IMR-90 (cell line): Measurements from ENCODE around the gene LAMC3. TPM values are rescaled to one million over a fixed set of nuclear protein-coding genes. Genes with fewer than 3 reads are reported as not detected.

ENCODE experiments used
- ATAC-seq: fragments of 200-7000 bp; cut with Tn5 transposase; 2 replicates; pipeline ENCODE4 v1.9.1; 2020; ENCODE audit warnings: low read depth, mild to moderate bottlenecking, moderate library complexity
- BruUV-seq: library from RNA; stranded (reverse); fragments of 400-500 nt; replicated peaks from 2 replicates; lab custom pipeline; 2021; lab: Mats Ljungman, UMichigan
- CTCF ChIA-PET: fragments of 300-600 bp; formaldehyde crosslinking; extraction: SDS; loops from one replicate; lab custom pipeline; 2021; ENCODE audit warnings: antibody characterized with exemption; lab: Yijun Ruan, JAX
- POLR2A ChIA-PET: fragments of 300-600 bp; sonication (Branson Sonifier 250); formaldehyde crosslinking; loops from one replicate; lab custom pipeline; 2022; ENCODE audit warnings: antibody characterized with exemption; ENCODE audit not compliant: unreplicated experiment; lab: Charles Lee
- DNase-seq: peaks from one replicate; pipeline ENCODE4 v3.0.0; 2013
- H2AFZ ChIP-seq: replicated peaks from 2 replicates; pipeline ENCODE3; 2013; ENCODE audit warnings: low read length, mild to moderate bottlenecking; ENCODE audit not compliant: poor library complexity
- H2AK5ac ChIP-seq: 2 replicates; pipeline ENCODE4 v1.6.1; 2013; ENCODE audit warnings: low read depth, low read length, inconsistent platforms
- H2AK9ac ChIP-seq: replicated peaks from 2 replicates; pipeline ENCODE3; 2013; ENCODE audit warnings: mild to moderate bottlenecking, low read depth, low read length, moderate library complexity; ENCODE audit not compliant: poor library complexity
- H2BK120ac ChIP-seq: 2 replicates; pipeline ENCODE4 v1.6.1; 2013; ENCODE audit warnings: low read depth, low read length, inconsistent platforms
- H2BK15ac ChIP-seq: 3 replicates; pipeline ENCODE4 v1.6.1; 2013; ENCODE audit warnings: low read depth, low read length, inconsistent platforms
- H2BK20ac ChIP-seq: 2 replicates; pipeline ENCODE4 v1.6.1; 2013; ENCODE audit warnings: low read depth, mild to moderate bottlenecking, inconsistent platforms, low read length, moderate library complexity
- H2BK5ac ChIP-seq: 2 replicates; pipeline ENCODE4 v1.6.1; 2013; ENCODE audit warnings: mild to moderate bottlenecking, low read depth, low read length, inconsistent platforms; ENCODE audit not compliant: poor library complexity, severe bottlenecking
- H3K14ac ChIP-seq: replicated peaks from 2 replicates; pipeline ENCODE4 v1.6.1; 2013; ENCODE audit warnings: low read depth, low read length, inconsistent platforms
- H3K18ac ChIP-seq: 2 replicates; pipeline ENCODE4 v1.6.1; 2013; ENCODE audit warnings: low read depth, low read length, control low read depth
- H3K23ac ChIP-seq: 2 replicates; pipeline ENCODE4 v1.6.1; 2013; ENCODE audit warnings: low read depth, low read length, inconsistent platforms
- H3K27ac ChIP-seq: 2 replicates; pipeline ENCODE4 v1.5.1; 2013; ENCODE audit warnings: mild to moderate bottlenecking, control low read depth, low read length; ENCODE audit not compliant: insufficient read depth
- H3K27me3 ChIP-seq: 2 replicates; pipeline ENCODE4 v1.6.1; 2013; ENCODE audit warnings: low read length; ENCODE audit not compliant: control insufficient read depth, insufficient read depth
- H3K36me3 ChIP-seq: 2 replicates; pipeline ENCODE4 v1.6.1; 2013; ENCODE audit warnings: low read length, mixed read lengths; ENCODE audit not compliant: control insufficient read depth, insufficient read depth
- H3K4ac ChIP-seq: 2 replicates; pipeline ENCODE4 v1.6.1; 2013; ENCODE audit warnings: low read depth, low read length, inconsistent platforms
- H3K4me1 ChIP-seq: 2 replicates; pipeline ENCODE4 v1.6.1; 2013; ENCODE audit warnings: low read length, mixed read lengths; ENCODE audit not compliant: control insufficient read depth, insufficient read depth
- H3K4me2 ChIP-seq: 2 replicates; pipeline ENCODE4 v1.6.1; 2013; ENCODE audit warnings: low read depth, mild to moderate bottlenecking, control low read depth, low read length, moderate library complexity
- H3K4me3 ChIP-seq: 2 replicates; pipeline ENCODE4 v1.5.1; 2013; ENCODE audit warnings: low read depth, mild to moderate bottlenecking, control low read depth, low read length, moderate library complexity; ENCODE audit not compliant: insufficient read depth
- H3K56ac ChIP-seq: 2 replicates; pipeline ENCODE4 v1.6.1; 2013; ENCODE audit warnings: low read length, inconsistent platforms; ENCODE audit not compliant: insufficient read depth; ENCODE audit errors: extremely low read depth
- H3K79me1 ChIP-seq, 2 experiments: 2 replicates each; pipeline ENCODE4 v1.6.1; 2013; ENCODE audit warnings: low read length in 2 of 2, inconsistent platforms in 1 of 2, low read depth in 1 of 2
- H3K9ac ChIP-seq: 2 replicates; pipeline ENCODE4 v1.6.1; 2013; ENCODE audit warnings: low read depth, low read length, control low read depth
- H3K9me1 ChIP-seq: 2 replicates; pipeline ENCODE4 v1.6.1; 2013; ENCODE audit warnings: low read length, inconsistent platforms; ENCODE audit not compliant: insufficient read depth
- H3K9me3 ChIP-seq: 2 replicates; pipeline ENCODE4 v1.6.1; 2013; ENCODE audit warnings: low read length; ENCODE audit not compliant: control insufficient read depth, insufficient read depth
- H4K20me1 ChIP-seq: 2 replicates; pipeline ENCODE4 v1.6.1; 2013; ENCODE audit warnings: low read length, inconsistent platforms; ENCODE audit not compliant: insufficient read depth
- H4K5ac ChIP-seq: 2 replicates; pipeline ENCODE4 v1.6.1; 2013; ENCODE audit warnings: mild to moderate bottlenecking, low read depth, low read length, control low read depth
- H4K8ac ChIP-seq, 2 experiments: 2 replicates each; pipeline ENCODE4 v1.6.1; 2013; ENCODE audit warnings: low read depth in 2 of 2, low read length in 2 of 2, control low read depth in 1 of 2, inconsistent platforms in 1 of 2
- H4K91ac ChIP-seq: 2 replicates; pipeline ENCODE4 v1.6.1; 2013; ENCODE audit warnings: low read depth, low read length, inconsistent platforms; ENCODE audit not compliant: insufficient read depth
- CHD1 ChIP-seq: IDR thresholded peaks from 2 replicates; pipeline ENCODE4 v1.6.1; 2012; ENCODE audit warnings: low read depth, low read length, improper control_type of control experiment
- MAZ ChIP-seq: IDR thresholded peaks from 2 replicates; pipeline ENCODE4 v1.6.1; 2012; ENCODE audit warnings: low read depth, mild to moderate bottlenecking, low read length, improper control_type of control experiment, moderate library complexity, borderline replicate concordance
- RFX5 ChIP-seq: IDR thresholded peaks from 2 replicates; pipeline ENCODE4 v1.8.0; 2012; ENCODE audit warnings: low read depth, mild to moderate bottlenecking, low read length, moderate library complexity
- WGBS, 2 experiments: methylation state at CpG; one replicate each; pipeline versions ENCODE4 v1.1.5 to v1.1.7; 2013; ENCODE audit warnings: missing lambda C conversion rate in 2 of 2; ENCODE audit not compliant: insufficient read length in 1 of 2; ENCODE audit errors: extremely low coverage in 2 of 2; 5-methylcytosine and 5-hydroxymethylcytosine counted together
- dilution Hi-C: fragments of 300-500 bp; cut with HindIII; formaldehyde crosslinking; loops from one replicate; pipeline ENCODE4 v1.14.3; 2018; ENCODE audit warnings: low sequenced_read_pairs; ENCODE audit not compliant: unreplicated experiment
- in situ Hi-C: fragments of 300-500 bp; cut with MboI; formaldehyde crosslinking; loops from 3 replicates; pipeline ENCODE4 v1.14.3; 2019; ENCODE audit warnings: low sequenced_read_pairs, inconsistent platforms, mixed read lengths
- intact Hi-C: fragments of 100-400 bp; cut with micrococcal nuclease; formaldehyde crosslinking; loops from 2 replicates; pipeline ENCODE4 v1.10.0; 2022
- polyA plus RNA-seq, 3 experiments: library from polyadenylated mRNA; depleted of rRNA; stranded (reverse); fragments of >200 nt; gene quantifications; 2 replicates each; pipeline ENCODE4 v1.2.3, GENCODE V29; 2012; ENCODE audit warnings: low replicate concordance in 1 of 3
- total RNA-seq: library from RNA; depleted of rRNA; stranded (reverse); fragments of >200 nt; gene quantifications from 2 replicates; pipeline ENCODE4 v1.2.3, GENCODE V29; 2012
- TF ChIP-seq, protein P1 (sequence below): fragments of 150-350 bp; IDR thresholded peaks from 2 replicates; pipeline ENCODE4 v1.6.1; 2016; ENCODE audit warnings: low read depth, mild to moderate bottlenecking, low read length, moderate library complexity, borderline replicate concordance
- TF ChIP-seq, protein P2 (sequence below): fragments of 150-350 bp; IDR thresholded peaks from 2 replicates; pipeline ENCODE4 v1.6.1; 2017; ENCODE audit warnings: mild to moderate bottlenecking, antibody characterized with exemption, low read length, low read depth

Gene LAMC3
- total and polyA plus RNA-seq, 2 of the 4 experiments (the other 2 are of a cell fraction) = not detected

DNA sequence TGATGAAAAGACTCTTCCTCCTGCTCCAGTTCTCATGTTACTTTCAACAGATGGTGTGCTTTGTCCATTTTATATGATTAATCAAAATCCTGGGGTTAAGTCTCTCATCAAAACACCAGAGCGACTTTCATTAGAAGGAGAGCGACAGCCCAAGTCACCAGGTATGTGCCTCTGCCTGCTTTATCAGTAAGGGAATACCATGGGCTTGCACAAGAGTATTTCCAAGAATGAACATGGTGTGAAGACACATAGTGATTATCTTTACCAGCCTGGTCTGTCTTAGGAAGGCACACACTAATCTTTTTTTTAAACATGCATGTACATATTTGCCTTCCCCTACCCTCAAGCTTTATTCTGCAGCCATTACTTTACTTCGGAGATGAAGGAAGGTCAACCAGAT is 131.6 kb downstream of the LAMC3 start:
- Histone ChIP-seq H3K4me3 (no peak overlapping the region), H3K9me1 (no peaks in the 10 kb centered on the region), H3K23ac (no peak overlapping the region), H3K18ac (no peak overlapping the region), H2AK5ac (no peak overlapping the region), H4K91ac (no peak overlapping the region), H3K27ac (no peak overlapping the region), H3K36me3 (peaks cover 58% of the 10 kb centered on the region), H3K27me3 (no peaks in the 10 kb centered on the region), H3K79me1 (peaks cover 0 to 2% of the 10 kb centered on the region in 2 experiments; a peak in 1 of 4 replicates), H2AFZ (no peak overlapping the region), H3K9me3 (no peaks in the 10 kb centered on the region), H3K56ac (no peak overlapping the region), H2BK20ac (no peak overlapping the region), H3K14ac (no peak overlapping the region), H4K5ac (no peak overlapping the region), H3K4me1 (no peaks in the 10 kb centered on the region), H2AK9ac (no peak overlapping the region), H2BK5ac (no peak overlapping the region), H4K8ac (no peak overlapping the region), H2BK120ac (no peak overlapping the region), H2BK15ac (no peak overlapping the region), H3K4me2 (no peak overlapping the region), H3K4ac (no peak overlapping the region), H3K9ac (no peak overlapping the region), H4K20me1 (no peaks in the 10 kb centered on the region)
- ChIA-PET CTCF (interaction anchor here (0.7 kb wide), 1 partner anchor 8 kb away, joined by 3 read pairs; no protein-coding TSS in a partner anchor), POLR2A (no interaction called here)
- no peak for DNase-seq
- dilution Hi-C loops (no loop called here), intact Hi-C loops (loop anchor here (10.0 kb wide), 1 partner anchor 334 kb away; no protein-coding TSS in a partner anchor), in situ Hi-C loops (loop anchor here (25.0 kb wide), 1 partner anchor 1197 kb away; no protein-coding TSS in a partner anchor)
- ATAC-seq = no peak
- BruUV-seq = no TSS peak
- WGBS, 2 experiments = no CpG with 5 or more reads among the region's 3 CpGs
- no peak for TF ChIP-seq MAZ
- TF ChIP-seq, protein P1, sequence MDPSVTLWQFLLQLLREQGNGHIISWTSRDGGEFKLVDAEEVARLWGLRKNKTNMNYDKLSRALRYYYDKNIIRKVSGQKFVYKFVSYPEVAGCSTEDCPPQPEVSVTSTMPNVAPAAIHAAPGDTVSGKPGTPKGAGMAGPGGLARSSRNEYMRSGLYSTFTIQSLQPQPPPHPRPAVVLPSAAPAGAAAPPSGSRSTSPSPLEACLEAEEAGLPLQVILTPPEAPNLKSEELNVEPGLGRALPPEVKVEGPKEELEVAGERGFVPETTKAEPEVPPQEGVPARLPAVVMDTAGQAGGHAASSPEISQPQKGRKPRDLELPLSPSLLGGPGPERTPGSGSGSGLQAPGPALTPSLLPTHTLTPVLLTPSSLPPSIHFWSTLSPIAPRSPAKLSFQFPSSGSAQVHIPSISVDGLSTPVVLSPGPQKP = no peak
- TF ChIP-seq CHD1 = no peak
- TF ChIP-seq, protein P2, sequence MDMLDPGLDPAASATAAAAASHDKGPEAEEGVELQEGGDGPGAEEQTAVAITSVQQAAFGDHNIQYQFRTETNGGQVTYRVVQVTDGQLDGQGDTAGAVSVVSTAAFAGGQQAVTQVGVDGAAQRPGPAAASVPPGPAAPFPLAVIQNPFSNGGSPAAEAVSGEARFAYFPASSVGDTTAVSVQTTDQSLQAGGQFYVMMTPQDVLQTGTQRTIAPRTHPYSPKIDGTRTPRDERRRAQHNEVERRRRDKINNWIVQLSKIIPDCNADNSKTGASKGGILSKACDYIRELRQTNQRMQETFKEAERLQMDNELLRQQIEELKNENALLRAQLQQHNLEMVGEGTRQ = no peak
- no peak for TF ChIP-seq RFX5
